ENCODE measurements around the gene GNB4.

DNA sequence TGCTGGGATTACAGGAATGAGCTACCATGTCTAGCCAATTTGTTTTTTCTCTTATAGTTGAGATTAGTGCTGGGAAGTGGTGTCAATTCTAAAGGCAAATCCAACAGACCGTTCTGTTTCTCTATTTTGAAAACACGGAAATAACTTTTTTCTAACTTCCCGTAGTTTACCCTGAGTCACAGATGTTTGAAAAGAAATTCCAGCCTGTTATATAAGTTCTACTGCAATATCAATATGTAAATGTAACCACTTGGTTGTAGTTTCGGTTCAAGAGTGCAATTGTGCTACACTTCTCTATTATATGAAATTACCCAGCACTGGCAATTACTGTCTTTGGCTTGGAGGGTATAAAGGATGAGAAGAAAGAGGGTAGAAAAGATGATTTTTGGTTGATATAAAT is 22.3 kb upstream of the GNB4 start:
- TF ChIP-seq CTCF (IDR thresholded peaks at IDR 0.05 in 8 of 11, conservative IDR thresholded peaks at IDR 0.05 in 3 of 11) (no peak), POLR2A (IDR thresholded peaks at IDR 0.05) (no peak)
